NK-92 (cell line): ENCODE results near the gene ATCAY.

Experiments
- DNase-seq: peaks from one replicate; lab custom pipeline; 2025; ENCODE audit not compliant: unreplicated experiment; lab: John Stamatoyannopoulos, UW

ATCAY gene

DNA sequence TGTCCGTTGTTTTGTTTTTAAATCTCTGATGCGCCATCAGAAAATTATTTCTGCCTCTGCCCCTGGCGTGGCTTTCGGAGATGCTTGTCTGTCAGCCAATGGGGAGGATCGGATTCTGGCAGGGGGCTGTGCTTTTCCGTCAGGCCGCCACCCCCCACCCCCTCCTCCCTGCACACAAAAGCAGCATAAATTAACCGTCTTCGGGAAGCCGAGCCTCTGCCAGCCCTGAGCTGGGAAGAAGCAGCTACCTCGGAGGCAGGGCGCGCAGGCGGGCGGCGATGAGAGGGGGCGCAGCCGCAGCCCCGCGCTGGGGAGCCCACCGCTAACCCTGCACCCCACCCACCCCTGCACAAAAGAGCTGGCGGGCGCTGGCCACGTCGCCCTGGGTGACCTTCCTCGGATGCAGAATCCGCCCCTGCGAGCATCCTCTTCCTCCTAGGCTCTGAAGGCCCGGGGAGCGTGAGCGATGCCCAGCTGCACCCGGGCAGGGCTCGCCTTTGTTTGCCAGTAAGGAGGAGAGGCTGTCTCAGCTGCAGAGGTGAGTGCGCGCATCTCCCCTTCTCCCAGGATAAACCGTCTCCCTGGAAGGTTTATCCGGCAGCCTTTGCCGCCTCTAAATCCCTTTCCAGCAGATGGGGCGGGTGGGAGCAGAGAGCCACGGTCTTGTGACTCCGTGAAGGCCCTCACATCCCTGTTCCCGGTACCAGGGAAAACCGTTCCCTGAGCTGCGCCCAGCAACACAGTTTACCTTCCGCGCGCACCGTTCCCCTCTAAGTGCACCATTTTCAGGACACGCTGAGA is at the start of gene ATCAY:
TSS of gene ATCAY (plus strand) at position 215 of the 801 bp plus-strand sequence. CDS start 5,083 bp downstream, outside the sequence.
- DNase-seq = no peak

- no peak for DNase-seq
These were observed 48.9 kb upstream of the ATCAY start for GRCh38 chr19:3831601-3832000.

DNA sequence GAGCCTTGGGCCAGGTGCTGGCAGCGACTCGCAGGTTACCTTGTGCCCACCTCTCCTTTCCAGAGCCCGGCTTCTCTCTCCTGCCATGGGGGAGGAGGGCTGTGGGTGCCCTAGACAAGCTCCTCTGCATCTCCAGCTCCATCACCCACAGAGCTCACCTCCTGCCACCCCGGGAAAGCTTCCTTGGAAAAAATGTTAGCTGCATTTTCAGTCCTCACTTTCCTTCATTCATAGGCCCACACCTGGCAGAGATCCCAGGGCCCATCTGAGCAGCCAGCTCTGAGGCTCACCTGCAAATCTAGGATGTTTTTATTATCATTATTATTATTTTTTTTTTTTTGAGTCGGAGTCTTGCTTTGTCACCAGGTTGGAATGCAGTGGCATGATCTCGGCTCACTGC is 48.5 kb upstream of the ATCAY start:
- no peak for DNase-seq

GRCh38 chr19:3833578-3834348 is 46.7 kb upstream of the ATCAY start:
- DNase-seq = no peak

DNA sequence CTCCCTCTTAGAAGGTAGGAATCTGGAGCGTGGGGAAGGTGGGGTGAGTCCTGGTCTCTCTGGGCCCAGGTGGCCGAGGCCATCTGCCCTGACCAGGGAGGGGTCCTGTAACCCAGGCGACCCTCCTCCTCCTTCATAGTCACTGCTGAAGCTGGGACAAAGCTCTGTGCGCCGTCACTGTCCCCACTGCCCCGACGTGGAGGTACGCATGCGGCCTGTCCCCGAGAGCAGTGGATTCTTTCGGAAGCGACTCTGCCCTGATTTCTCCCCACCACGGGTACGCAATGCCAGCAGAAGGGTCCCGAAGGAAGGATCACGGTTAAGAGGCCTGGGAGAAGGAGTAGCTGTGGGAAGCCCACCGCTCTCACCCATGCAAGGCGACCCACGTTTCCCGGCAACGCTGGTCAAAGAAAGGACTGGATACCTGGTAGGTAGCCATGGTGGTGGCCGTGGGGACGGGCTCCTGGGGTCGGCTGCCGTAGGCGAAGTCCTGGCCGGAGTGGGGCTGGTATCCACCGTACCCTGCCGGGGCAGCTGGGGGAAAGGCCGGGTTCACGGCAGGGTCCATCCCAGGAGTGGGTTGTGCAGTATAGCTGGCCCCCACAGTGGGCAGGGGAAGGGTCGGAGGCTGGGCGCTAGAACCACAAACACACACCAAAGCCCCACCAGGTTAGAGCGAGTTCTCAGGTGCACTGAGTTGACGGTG is 46.0 kb upstream of the ATCAY start:
- no peak for DNase-seq

DNA sequence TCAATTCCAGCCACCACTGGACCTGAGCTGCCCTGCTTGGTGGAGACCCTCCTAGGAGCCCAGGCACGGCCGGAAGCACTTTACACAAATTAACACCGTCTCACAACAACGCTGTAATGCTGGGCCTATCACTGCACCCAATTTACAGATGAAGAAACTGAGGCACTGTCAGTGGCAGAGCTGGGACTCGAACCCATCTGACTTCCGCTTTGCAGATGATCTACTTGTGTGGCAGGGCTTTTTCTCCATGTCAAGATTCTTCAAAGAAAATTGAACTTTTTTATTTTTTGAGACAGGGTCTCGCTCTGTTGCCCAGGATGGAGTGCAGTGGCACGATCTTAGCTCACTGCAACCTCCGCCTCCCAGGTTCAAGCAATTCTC is 45.4 kb upstream of the ATCAY start:
- DNase-seq = no peak

DNA sequence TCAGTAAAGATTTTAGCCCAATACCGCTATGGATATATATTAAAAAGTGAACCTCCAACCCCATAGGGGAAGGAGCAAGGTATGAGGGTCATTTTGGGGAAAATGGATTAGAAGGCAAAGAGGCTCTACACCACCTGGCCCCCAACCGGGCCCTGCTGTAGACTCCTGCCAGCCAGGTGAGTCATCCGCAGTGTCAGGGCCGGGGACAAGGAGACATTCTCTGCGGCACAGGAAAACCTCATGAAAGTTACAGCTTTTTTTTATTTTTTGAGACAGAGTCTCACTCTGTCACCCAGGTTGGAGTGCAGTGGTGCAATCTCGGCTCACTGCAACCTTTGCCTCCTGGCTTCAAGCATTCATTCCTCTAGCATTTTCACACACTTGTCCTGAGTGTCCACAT is 43.6 kb upstream of the ATCAY start:
- no peak for DNase-seq

GRCh38 chr19:3837332-3837731 is 43.2 kb upstream of the ATCAY start:
- no peak for DNase-seq

DNA sequence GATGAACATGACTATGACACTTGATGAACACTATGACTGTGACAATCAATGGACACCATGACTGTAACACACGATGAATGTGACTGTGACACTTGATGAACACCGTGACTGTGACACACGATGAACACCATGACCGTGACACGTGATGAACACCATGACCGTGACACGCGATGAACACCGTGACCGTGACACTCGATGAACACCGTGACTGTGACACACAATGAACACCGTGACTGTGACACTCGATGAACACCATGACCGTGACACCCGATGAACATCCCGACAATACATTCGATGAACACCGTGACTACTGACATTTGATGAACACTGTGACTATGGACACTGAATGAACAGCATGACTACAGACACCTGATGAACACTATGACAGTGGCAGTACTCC is 42.6 kb upstream of the ATCAY start:
- no peak for DNase-seq

- no peak for DNase-seq
These were observed 41.8 kb upstream of the ATCAY start for GRCh38 chr19:3838661-3839060.

DNA sequence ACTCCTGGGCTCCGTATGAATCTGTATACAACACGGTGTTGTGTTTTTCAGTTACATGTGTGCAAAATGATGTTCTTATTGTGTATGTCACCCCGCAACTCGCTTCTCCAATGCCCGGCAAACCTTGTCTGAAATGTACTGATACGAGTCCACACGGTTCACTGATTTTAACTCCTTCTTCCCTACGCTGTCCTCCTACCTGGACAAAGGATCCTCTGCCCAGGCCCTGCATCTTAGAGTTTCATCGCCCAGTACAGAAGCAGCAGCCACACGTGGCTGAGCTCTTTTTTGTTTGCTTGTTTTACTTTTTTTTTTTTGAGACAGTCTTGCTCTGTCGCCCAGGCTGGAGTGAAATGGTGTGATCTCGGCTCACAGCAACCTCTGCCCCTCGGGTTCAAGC is 40.5 kb upstream of the ATCAY start:
- no peak for DNase-seq

- no peak for DNase-seq
These were observed 39.7 kb upstream of the ATCAY start for GRCh38 chr19:3840804-3841203.

GRCh38 chr19:3842948-3843347 is 37.5 kb upstream of the ATCAY start:
- DNase-seq = no peak

- no peak for DNase-seq
These were observed 35.9 kb upstream of the ATCAY start for GRCh38 chr19:3844596-3844995.

- DNase-seq = no peak
These were observed 31.4 kb upstream of the ATCAY start for GRCh38 chr19:3849092-3849491.

DNA sequence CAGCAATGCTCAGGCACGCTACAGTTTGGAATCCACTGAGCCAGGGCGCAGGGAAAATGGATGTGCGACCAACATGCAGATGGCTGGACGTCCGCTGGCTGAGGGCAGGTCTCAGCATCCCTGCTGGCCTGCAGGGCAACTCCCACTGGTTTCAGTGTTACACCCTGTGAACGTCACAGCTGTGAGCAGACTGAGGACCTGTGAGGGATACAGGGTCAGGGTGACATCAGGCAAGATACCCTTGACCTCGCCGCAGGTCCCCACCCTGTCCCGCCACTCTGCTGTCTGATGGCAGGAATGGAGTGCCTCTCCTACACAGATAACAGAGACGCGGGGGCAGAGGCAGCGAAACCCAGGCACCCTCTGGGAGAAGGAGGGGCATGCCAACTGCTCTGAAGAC is 30.7 kb upstream of the ATCAY start:
- no peak for DNase-seq

DNA sequence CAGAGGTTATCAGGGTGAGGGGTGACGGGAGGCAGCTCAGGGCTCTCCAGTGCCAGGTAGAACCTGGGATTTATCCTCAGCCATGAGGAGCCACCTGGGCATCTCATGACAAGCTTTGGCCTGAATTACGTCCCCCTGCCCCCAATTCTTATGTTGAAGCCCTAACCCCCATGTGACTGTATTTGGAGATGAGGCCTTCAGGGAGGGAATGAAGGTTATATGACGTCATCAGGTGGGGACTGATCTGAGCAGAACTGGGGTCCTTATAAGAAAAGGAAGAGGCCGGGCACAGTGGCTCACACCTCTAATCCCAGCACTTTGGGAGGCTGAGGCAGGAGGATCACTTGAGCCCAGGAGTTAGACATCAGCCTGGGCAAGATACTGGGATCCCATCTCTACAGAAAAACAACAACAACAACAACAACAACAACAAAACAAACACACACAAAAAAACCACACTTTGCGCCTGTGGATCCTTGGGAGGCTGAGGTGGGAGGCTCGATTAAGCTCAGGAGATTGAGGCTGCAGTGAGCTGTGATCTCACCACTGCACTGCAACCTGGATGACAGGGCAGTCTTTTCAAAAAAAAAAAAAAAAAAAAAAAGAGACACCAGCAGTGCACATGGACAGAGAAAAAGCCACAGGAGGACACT is 30.0 kb upstream of the ATCAY start:
- DNase-seq = no peak

DNA sequence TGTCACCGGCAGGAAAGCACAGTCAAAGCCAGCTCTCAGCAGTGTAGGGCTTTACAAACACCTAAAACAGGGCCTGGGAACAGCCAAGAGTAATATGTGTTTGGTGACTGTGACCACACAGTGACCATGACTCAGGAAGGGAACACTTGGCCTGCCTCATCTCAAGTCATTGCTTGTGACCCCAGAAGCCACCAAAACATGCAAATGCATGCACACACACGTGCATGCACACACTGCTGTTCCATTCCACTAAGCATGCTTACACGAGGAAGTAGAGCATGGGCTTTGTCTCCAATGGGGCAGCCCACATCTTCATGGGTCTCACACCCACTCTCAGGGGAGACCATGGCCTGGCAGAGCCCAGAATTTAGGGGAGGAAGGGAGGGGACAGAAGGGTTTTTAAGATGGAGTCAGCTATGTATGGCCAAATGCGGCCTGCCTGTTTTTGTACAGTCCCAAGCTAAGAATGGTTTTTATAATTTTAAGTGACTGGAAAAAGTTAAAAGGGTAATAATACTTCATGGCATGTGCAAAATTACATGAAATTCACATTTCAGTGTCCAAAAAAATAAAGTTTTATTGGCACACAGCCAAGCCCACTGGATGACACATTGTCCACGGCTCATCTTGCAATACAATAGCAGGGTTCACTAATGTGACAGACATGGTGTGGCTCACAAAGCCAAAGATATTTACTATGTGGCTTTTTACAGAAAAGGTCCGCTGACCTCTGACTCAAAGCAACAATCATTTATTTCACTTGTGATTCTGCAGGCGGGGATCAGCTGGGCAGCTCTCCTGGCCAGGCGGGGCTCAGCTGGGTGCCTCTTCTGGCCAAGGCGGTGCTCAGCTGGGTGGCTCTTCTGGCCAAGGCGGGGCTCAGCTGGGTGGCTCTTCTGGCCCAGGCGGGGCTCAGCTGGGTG is 29.0 kb upstream of the ATCAY start:
- no peak for DNase-seq

GRCh38 chr19:3852177-3852511 is 28.3 kb upstream of the ATCAY start:
- no peak for DNase-seq

DNA sequence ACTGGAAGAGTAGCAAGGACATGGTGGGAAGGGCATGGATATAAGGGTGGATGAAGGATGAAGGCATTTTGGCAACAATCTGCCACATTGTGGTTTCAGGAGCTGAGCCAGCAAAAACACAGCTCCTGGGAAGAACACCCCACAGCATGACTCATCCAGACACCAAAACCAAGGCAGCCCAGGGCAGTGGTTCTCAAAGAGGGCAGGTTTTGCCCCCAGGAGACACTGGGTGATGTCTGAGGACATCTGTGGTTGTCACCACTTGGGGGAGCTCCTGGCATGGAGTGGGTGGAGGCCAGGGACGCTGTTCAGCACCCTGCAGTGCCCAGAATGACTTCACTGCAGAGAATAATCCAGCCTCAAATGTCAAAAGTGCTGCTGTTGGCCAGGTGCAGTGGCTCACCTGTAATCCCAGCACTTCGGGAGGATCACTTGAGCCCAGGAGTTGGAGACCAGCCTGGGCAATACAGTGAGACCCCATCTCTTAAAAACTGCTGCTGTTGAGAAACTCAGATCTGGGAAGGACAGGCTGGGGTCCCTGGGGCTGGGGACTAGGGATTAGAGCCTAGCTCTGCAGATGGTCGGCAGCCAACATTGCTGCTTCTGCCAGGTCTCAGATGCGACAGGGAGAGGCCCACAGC is 27.8 kb upstream of the ATCAY start:
- DNase-seq = no peak
